Thyroid gland (tissue), 4 donors: Measurements from ENCODE around the gene TNFRSF12A. TPM values are rescaled to one million over a fixed set of nuclear protein-coding genes. Genes with fewer than 3 reads are reported as not detected.

Experiments
- DNase-seq, 2 donors: peaks; one replicate each; pipeline ENCODE4 v3.0.0-alpha.2; 2019
- H3K27ac ChIP-seq, 3 donors: fragments of 200-600 bp; sonication (generic); 1 replicate in 2 of 3; 2 replicates in 1 of 3; pipeline ENCODE4 v1.5.1; 2016 to 2019; ENCODE audit warnings: mild to moderate bottlenecking in 1 of 3, moderate library complexity in 1 of 3
- H3K27me3 ChIP-seq: fragments of 200-600 bp; sonication (generic); one replicate; pipeline ENCODE4 v1.5.1; 2019
- H3K36me3 ChIP-seq, 2 donors: fragments of 200-600 bp; sonication (generic); one replicate each; pipeline ENCODE4 v1.5.1; 2016 to 2019
- H3K4me1 ChIP-seq, 2 donors: fragments of 200-600 bp; sonication (generic); one replicate each; pipeline ENCODE4 v1.5.1; 2017 to 2019
- H3K4me3 ChIP-seq, 3 donors: fragments of 200-600 bp; sonication (generic); replicated peaks in 1 of 3; 1 replicate in 2 of 3; 2 replicates in 1 of 3; pipeline ENCODE4 v1.5.1; 2016; ENCODE audit warnings: mild to moderate bottlenecking in 1 of 3
- H3K9me3 ChIP-seq: fragments of 200-600 bp; sonication (generic); one replicate; pipeline ENCODE4 v1.5.1; 2017
- CTCF ChIP-seq, 6 experiments: fragments of 200-600 bp in 3 of 6; fragments of 450-650 bp in 3 of 6; sonication (generic) in 3 of 6; IDR thresholded peaks; one replicate each; pipeline ENCODE4 v1.5.1; 2016 to 2019; ENCODE audit warnings: antibody characterized with exemption in 6 of 6, mild to moderate bottlenecking in 2 of 6, inconsistent platforms in 1 of 6, moderate library complexity in 1 of 6
- POLR2A ChIP-seq, 2 donors: fragments of 450-650 bp; IDR thresholded peaks; one replicate each; pipeline ENCODE4 v1.6.1; 2017; ENCODE audit warnings: antibody characterized with exemption in 2 of 2, mild to moderate bottlenecking in 2 of 2, moderate library complexity in 1 of 2
- WGBS, 2 donors: methylation state at CpG; one replicate each; pipeline ENCODE4 v1.1.5; 2017; 5-methylcytosine and 5-hydroxymethylcytosine counted together
- intact Hi-C: fragments of 100-400 bp; cut with DNase I; formaldehyde crosslinking; loops from one replicate; pipeline ENCODE4 v1.15.1; 2023
- total RNA-seq, 4 donors: library from RNA; depleted of rRNA; stranded (reverse); fragments of >200 nt; gene quantifications; one replicate each; pipeline ENCODE4 v1.2.3, GENCODE V29; 2016

Gene TNFRSF12A
- total RNA-seq, 4 donors from 2014 or later: 47.9 to 110 (median 67.0) TPM

DNA sequence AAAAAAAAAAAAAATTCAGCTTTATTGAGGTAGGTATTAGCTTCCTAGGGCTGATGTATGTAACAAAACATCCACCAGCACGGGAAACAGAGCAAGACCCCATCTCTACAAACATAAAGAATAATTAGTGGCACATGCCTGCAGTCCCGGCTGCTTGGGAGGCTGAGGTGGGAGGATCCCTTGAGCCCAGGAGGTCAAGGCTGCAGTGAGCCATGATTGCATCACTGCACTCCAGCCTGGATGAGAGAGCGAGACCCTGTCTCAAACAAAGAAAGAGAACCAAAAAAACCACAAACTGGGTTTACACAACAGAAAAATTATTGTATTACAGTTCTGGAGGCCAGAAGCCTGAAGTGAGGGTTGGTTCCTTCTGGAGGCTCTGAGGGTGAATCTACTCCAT lies 22.2 kb downstream of the TNFRSF12A start:
- 83 to 91% methylated on average over 3 of the region's 3 CpGs for WGBS, 2 donors

GRCh38 chr16:3044708-3045107 lies 24.5 kb downstream of the TNFRSF12A start:
- Histone ChIP-seq H3K36me3 (no peaks in the 10 kb centered on the region), H3K4me3 (no peak overlapping the region), H3K4me1 (peaks cover 10 to 20% of the 10 kb centered on the region in 2 donors), H3K27me3 (peaks cover 31% of the 10 kb centered on the region), H3K9me3 (no peaks in the 10 kb centered on the region), H3K27ac (no peak overlapping the region)
- TF ChIP-seq POLR2A (IDR thresholded peaks at IDR 0.05) (no peak), CTCF (IDR thresholded peaks at IDR 0.05) (no peak)
- intact Hi-C loops: no loop called here
- 86 to 89% methylated on average over 6 of the region's 6 CpGs for WGBS, 2 donors
- no peak for DNase-seq

More for the DNA sequence above, 22.2 kb downstream of the TNFRSF12A start:
- Histone ChIP-seq H3K36me3 (no peaks in the 10 kb centered on the region), H3K27me3 (peaks cover 31% of the 10 kb centered on the region), H3K27ac (no peak overlapping the region), H3K4me1 (peaks cover 13 to 26% of the 10 kb centered on the region in 2 donors), H3K9me3 (no peaks in the 10 kb centered on the region), H3K4me3 (no peak overlapping the region)
- TF ChIP-seq CTCF (IDR thresholded peaks at IDR 0.05) (no peak), POLR2A (IDR thresholded peaks at IDR 0.05) (no peak)
- intact Hi-C loops: no loop called here
- no peak for DNase-seq

DNA sequence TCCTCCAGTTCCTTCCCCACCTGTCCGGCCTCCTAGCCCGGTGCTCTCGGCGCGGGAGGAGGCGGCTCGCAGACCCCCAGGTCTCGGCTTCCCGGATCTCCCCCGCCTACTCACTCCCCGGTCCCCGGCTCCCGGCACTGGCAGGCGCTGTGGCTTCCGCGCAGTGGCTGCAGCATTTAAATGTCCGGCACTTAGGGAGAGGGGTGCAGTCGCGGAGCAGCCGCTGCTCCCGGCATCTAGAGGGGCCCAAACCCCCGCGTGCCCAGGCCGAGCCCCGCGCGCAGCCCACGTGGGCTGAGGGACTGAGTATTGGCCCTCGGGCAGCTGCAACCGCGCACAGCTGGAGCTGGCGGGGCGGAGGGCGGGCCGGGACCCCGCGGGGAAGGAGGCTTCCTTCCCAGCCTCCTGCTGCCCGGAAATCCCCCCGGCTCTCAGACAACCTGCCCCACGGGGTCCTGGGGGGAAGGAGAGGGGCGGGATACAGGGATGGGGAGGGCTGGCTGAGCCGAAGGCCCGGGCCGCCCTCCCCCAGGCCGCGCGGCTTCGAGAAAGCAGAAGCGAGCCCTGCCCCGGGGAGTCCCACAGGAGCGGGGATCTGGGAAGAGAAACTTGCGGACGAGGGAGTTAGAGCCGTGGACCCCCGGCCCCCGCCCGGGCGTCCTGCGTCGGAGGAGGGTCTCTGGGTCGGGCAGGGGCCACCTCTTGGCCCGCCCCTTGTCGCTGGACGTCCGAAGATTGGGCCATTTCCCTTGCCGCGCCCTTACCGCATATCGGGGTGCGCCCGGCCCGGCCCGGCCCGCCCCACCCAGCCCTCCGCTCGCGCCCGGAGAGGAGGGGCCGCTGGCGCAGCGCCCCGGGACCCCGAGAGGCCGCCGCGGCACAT lies 25.8 kb downstream of the TNFRSF12A start, which contains the start of gene MMP25:
TSS of gene MMP25 (plus strand) at position 804 of the 883 bp plus-strand sequence. CDS start 357 bp downstream, outside the sequence.
- Histone ChIP-seq H3K36me3 (no peaks in the 10 kb centered on the region), H3K4me3 (peak within 1 kb of the TSS in 1 of 3 donors; percentile 19), H3K27ac (no peak within 1 kb of the TSS), H3K27me3 (peaks cover 31% of the 10 kb centered on the region), H3K4me1 (peaks cover 10 to 20% of the 10 kb centered on the region in 2 donors), H3K9me3 (no peaks in the 10 kb centered on the region)
- TF ChIP-seq CTCF (IDR thresholded peaks at IDR 0.05): no peak
- no peak for TF ChIP-seq POLR2A (IDR thresholded peaks at IDR 0.05)
- DNase-seq: no peak
- intact Hi-C loops: no loop called here
- 3% methylated on average over 18 of the region's 86 CpGs; no CpG with 5 or more reads in 1 of the 2 donors for WGBS, 2 donors

DNA sequence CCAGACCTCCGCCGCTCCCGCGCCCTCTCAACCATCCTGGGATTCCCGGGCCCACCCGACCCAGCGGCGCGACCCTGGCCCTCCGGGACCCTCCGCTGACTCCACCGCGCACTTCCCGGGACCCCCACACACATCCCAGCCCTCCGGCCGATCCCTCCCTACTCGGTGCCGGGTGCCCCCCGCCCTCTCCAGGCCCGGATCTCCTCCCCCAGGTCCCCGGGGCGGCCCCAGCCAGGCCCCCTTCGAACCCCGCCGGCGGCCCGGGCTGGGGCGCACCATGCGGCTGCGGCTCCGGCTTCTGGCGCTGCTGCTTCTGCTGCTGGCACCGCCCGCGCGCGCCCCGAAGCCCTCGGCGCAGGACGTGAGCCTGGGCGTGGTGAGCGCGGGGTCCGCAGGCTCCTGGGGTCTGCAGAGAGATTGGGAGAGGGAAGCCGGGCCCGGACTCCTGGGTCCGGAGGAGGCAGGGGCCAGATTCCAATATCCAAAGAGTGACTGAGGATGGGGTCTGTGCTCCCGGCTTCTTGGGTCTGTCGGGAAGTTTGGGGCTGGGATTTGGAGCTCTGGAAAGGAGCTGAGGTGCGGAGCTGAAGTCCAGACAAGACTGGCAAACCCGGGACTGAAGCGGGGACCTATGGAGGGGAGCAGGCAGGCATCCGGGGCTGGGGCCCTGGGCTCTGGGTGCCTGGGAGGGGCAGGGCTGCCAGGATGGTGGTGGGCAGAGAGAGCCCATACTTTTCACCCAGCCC lies 26.6 kb downstream of the TNFRSF12A start:
- peaks cover 10 to 20% of the 10 kb centered on the region in 2 donors for H3K4me1 ChIP-seq
- TF ChIP-seq POLR2A (IDR thresholded peaks at IDR 0.05) (no peak), CTCF (IDR thresholded peaks at IDR 0.05) (no peak)
- no peaks in the 10 kb centered on the region for H3K36me3 ChIP-seq
- H3K4me3 ChIP-seq: peak overlapping the region in 1 of 3 donors; percentile 19
- intact Hi-C loops: no loop called here
- WGBS, 2 donors: 4% methylated on average over 7 to 16 of the region's 54 CpGs
- no peak overlapping the region for H3K27ac ChIP-seq
- H3K27me3 ChIP-seq: peaks cover 31% of the 10 kb centered on the region
- DNase-seq: no peak
- no peaks in the 10 kb centered on the region for H3K9me3 ChIP-seq
